ENCODE data around the gene ZFP69. TPM values are rescaled to one million over a fixed set of nuclear protein-coding genes. Genes with fewer than 3 reads are reported as not detected.

Gene ZFP69
- total RNA-seq, result 2.7 and 2.8 TPM in 2 replicates

GRCh38 chr1:40476924-40477677 lies at the start of gene ZFP69:
Gene ZFP69 (plus strand): TSS chr1:40477290. CDS start chr1:40479362, 2,072 bp downstream.

GRCh38 chr1:40449684-40450494 lies 27.2 kb upstream of the ZFP69 start, which contains the start of gene ZFP69B:
Gene ZFP69B (plus strand): TSS chr1:40450476. CDS start chr1:40450962, 486 bp downstream.

GRCh38 chr1:40508375-40509341 lies 31.6 kb downstream of the ZFP69 start, which contains the start of gene EXO5:
Gene EXO5 (plus strand): TSS chr1:40508767. CDS start chr1:40514545, 5,778 bp downstream.

GRCh38 chr1:40531381-40532061 lies 54.4 kb downstream of the ZFP69 start, which contains the start of gene ZNF684:
Gene ZNF684 (plus strand): TSS chr1:40531637. CDS start chr1:40533167, 1,530 bp downstream.

Other genes with a start within 250 kb of the ZFP69 start
- not detected in 2 replicates for gene TMCO2, start 229.4 kb upstream of the ZFP69 start, total RNA-seq
- 36.6 and 44.4 TPM in 2 replicates for gene ZMPSTE24, start 219.1 kb upstream of the ZFP69 start, total RNA-seq
- gene COL9A2, start 160.0 kb upstream of the ZFP69 start, total RNA-seq, result 1.1 and 1.3 TPM in 2 replicates
- 12.6 and 14.1 TPM in 2 replicates for gene SMAP2, start 103.6 kb upstream of the ZFP69 start, total RNA-seq
- 0.44 and 2.5 TPM in 2 replicates for gene ZFP69B, start 26.8 kb upstream of the ZFP69 start, total RNA-seq
- 7.1 and 9.9 TPM in 2 replicates for gene EXO5, start 31.5 kb downstream of the ZFP69 start, total RNA-seq
- 1.2 and 1.5 TPM in 2 replicates for gene ZNF684, start 54.3 kb downstream of the ZFP69 start, total RNA-seq
- 0.05 and 0.06 TPM in 2 replicates for gene RIMS3, start 188.4 kb downstream of the ZFP69 start, total RNA-seq
- gene NFYC, start 214.4 kb downstream of the ZFP69 start, total RNA-seq, result 17.3 and 17.9 TPM in 2 replicates